C4-2B (cell line): Measurements from ENCODE around the gene SLC6A11.

Experiments
- CTCF ChIP-seq: fragments of 450-650 bp; conservative IDR thresholded peaks from 2 replicates; pipeline ENCODE4 v1.5.1; 2017; ENCODE audit warnings: mild to moderate bottlenecking
- ZFX ChIP-seq: fragments of 450-650 bp; IDR thresholded peaks from 2 replicates; pipeline ENCODE4 v1.6.1; 2017

GRCh38 chr3:10889206-10889960 lies 73.4 kb downstream of the SLC6A11 start:
- TF ChIP-seq CTCF (no peak), ZFX (no peak)
